GM12878 (cell line): ENCODE results near the gene NOL12. TPM values are rescaled to one million over a fixed set of nuclear protein-coding genes. Genes with fewer than 3 reads are reported as not detected.

Experiments
- ATAC-seq: fragments of 200-7000 bp; cut with Tn5 transposase; 3 replicates; pipeline ENCODE4 v1.9.1; 2020; ENCODE audit warnings: mild to moderate bottlenecking, moderate library complexity
- BruUV-seq: library from RNA; stranded (reverse); fragments of 400-500 nt; replicated peaks from 2 replicates; lab custom pipeline; 2021; lab: Mats Ljungman, UMichigan
- CTCF ChIA-PET: fragments of 300-600 bp; sonication (Branson Sonifier 250); formaldehyde crosslinking; extraction: SDS; loops from one replicate; lab custom pipeline; 2021; ENCODE audit warnings: inconsistent platforms; lab: Yijun Ruan, JAX
- POLR2A ChIA-PET: fragments of 350-600 bp; formaldehyde crosslinking; extraction: SDS; loops from one replicate; lab custom pipeline; 2021; ENCODE audit warnings: inconsistent platforms; lab: Charles Lee
- RAD21 ChIA-PET: fragments of 300-600 bp; sonication (Branson Sonifier 250); formaldehyde crosslinking; loops from one replicate; lab custom pipeline; 2023; ENCODE audit warnings: antibody characterized with exemption; ENCODE audit not compliant: unreplicated experiment; lab: Charles Lee
- SMC1A ChIA-PET: fragments of 300-600 bp; sonication (Branson Sonifier 250); formaldehyde crosslinking; loops from one replicate; lab custom pipeline; 2023; ENCODE audit not compliant: unreplicated experiment, uncharacterized antibody; lab: Charles Lee
- DNase-seq: peaks from one replicate; pipeline ENCODE4 v3.0.0-alpha.2; 2011; ENCODE audit warnings: low read depth, low spot score
- FAIRE-seq: peaks from 3 replicates; lab custom pipeline; 2011; peaks lifted over from hg19 to GRCh38; lab: Jason Lieb, UNC
- H2AFZ ChIP-seq: 2 replicates; pipeline ENCODE4 v1.6.0; 2011; ENCODE audit warnings: low read depth, low read length, control low read depth; ENCODE audit not compliant: control insufficient read depth
- H3K27ac ChIP-seq: 2 replicates; pipeline ENCODE4 v1.5.1; 2011; ENCODE audit warnings: control low read depth; ENCODE audit not compliant: control insufficient read depth, insufficient read depth
- H3K27me3 ChIP-seq, 2 experiments: replicated peaks in 1 of 2; 2 replicates each; pipeline versions ENCODE4 v1.6.0 to v1.6.1; 2011; ENCODE audit warnings: low read length in 1 of 2; ENCODE audit not compliant: control insufficient read depth in 2 of 2, insufficient read depth in 2 of 2
- H3K36me3 ChIP-seq, 2 experiments: 2 replicates each; pipeline ENCODE4 v1.5.1; 2011; ENCODE audit warnings: low read length in 1 of 2; ENCODE audit not compliant: control insufficient read depth in 2 of 2, insufficient read depth in 2 of 2
- H3K4me1 ChIP-seq: 2 replicates; pipeline ENCODE4 v1.6.1; 2011; ENCODE audit warnings: mild to moderate bottlenecking, low read length, moderate library complexity, mixed read lengths; ENCODE audit not compliant: control insufficient read depth, insufficient read depth
- H3K4me2 ChIP-seq: 2 replicates; pipeline ENCODE4 v1.6.0; 2011; ENCODE audit warnings: control low read depth; ENCODE audit not compliant: control insufficient read depth, insufficient read depth
- H3K4me3 ChIP-seq: fragments of 200-600 bp; sonication (generic); 2 replicates; pipeline ENCODE4 v1.5.1; 2016
- H3K79me2 ChIP-seq: 2 replicates; pipeline ENCODE4 v1.6.0; 2011; ENCODE audit warnings: low read length; ENCODE audit not compliant: control insufficient read depth, insufficient read depth
- H3K9ac ChIP-seq: 2 replicates; pipeline ENCODE4 v1.8.0; 2011; ENCODE audit warnings: low read length, control low read depth, mixed read lengths; ENCODE audit not compliant: control insufficient read depth, insufficient read depth
- H3K9me3 ChIP-seq: replicated peaks from 3 replicates; pipeline ENCODE4 v1.5.1; 2011; ENCODE audit warnings: mild to moderate bottlenecking, low read length; ENCODE audit not compliant: control insufficient read depth, insufficient read depth
- H4K20me1 ChIP-seq: 2 replicates; pipeline ENCODE4 v1.6.0; 2011; ENCODE audit not compliant: control insufficient read depth, insufficient read depth
- CHD1 ChIP-seq: IDR thresholded peaks from 2 replicates; pipeline ENCODE4 v1.6.1; 2012; ENCODE audit warnings: low read depth, low read length, improper control_type of control experiment
- DPF2 ChIP-seq: fragments of 450-650 bp; IDR thresholded peaks from 2 replicates; pipeline ENCODE4 v1.6.1; 2017; ENCODE audit warnings: mild to moderate bottlenecking
- EP300 ChIP-seq, 2 experiments: fragments of 150-350 bp in 1 of 2; IDR thresholded peaks; 2 replicates each; pipeline ENCODE4 v1.6.1; 2011 to 2012; ENCODE audit warnings: low read depth in 2 of 2, low read length in 2 of 2, borderline replicate concordance in 1 of 2, improper control_type of control experiment in 1 of 2, inconsistent platforms in 1 of 2; ENCODE audit not compliant: control insufficient read depth in 1 of 2
- ETV6 ChIP-seq, 2 experiments: fragments of 450-650 bp in 1 of 2; IDR thresholded peaks in 1 of 2; conservative IDR thresholded peaks in 1 of 2; 2 replicates each; pipeline ENCODE4 v1.6.1; 2014; ENCODE audit warnings: antibody characterized with exemption in 1 of 2, borderline replicate concordance in 1 of 2, low read depth in 1 of 2, mild to moderate bottlenecking in 1 of 2, moderate library complexity in 1 of 2
- EZH2 ChIP-seq: IDR thresholded peaks from 2 replicates; pipeline ENCODE4 v1.6.1; 2012; ENCODE audit warnings: low read depth, mild to moderate bottlenecking, control low read depth, inconsistent platforms, low read length, borderline replicate concordance; ENCODE audit not compliant: control insufficient read depth
- MEF2B ChIP-seq: fragments of 450-650 bp; IDR thresholded peaks from 2 replicates; pipeline ENCODE4 v1.6.1; 2018; ENCODE audit warnings: mild to moderate bottlenecking, moderate library complexity; ENCODE audit not compliant: partially characterized antibody, poor library complexity, severe bottlenecking
- MTA2 ChIP-seq: fragments of 450-650 bp; IDR thresholded peaks from 2 replicates; pipeline ENCODE4 v1.6.1; 2016; ENCODE audit warnings: low read depth, mild to moderate bottlenecking, moderate library complexity
- MXI1 ChIP-seq: fragments of 150-350 bp; IDR thresholded peaks from 2 replicates; pipeline ENCODE4 v1.6.1; 2011; ENCODE audit warnings: low read depth, mild to moderate bottlenecking, inconsistent platforms, low read length, improper control_type of control experiment
- NR2C2 ChIP-seq: IDR thresholded peaks from 2 replicates; pipeline ENCODE4 v1.6.1; 2011; ENCODE audit warnings: borderline replicate concordance, low read depth; ENCODE audit not compliant: control insufficient read depth, insufficient read length
- NR2F1 ChIP-seq: fragments of 450-650 bp; conservative IDR thresholded peaks from 2 replicates; pipeline ENCODE4 v1.6.1; 2017; ENCODE audit warnings: mild to moderate bottlenecking
- SIX5 ChIP-seq: IDR thresholded peaks from 2 replicates; pipeline ENCODE4 v1.6.1; 2011; ENCODE audit warnings: mild to moderate bottlenecking, low read depth, low read length, moderate library complexity; ENCODE audit not compliant: severe bottlenecking
- SMAD1 ChIP-seq: fragments of 450-650 bp; IDR thresholded peaks from 2 replicates; pipeline ENCODE4 v1.6.1; 2018; ENCODE audit warnings: mild to moderate bottlenecking, low read depth; ENCODE audit not compliant: partially characterized antibody
- SMARCA5 ChIP-seq: fragments of 450-650 bp; IDR thresholded peaks from 2 replicates; pipeline ENCODE4 v1.6.1; 2017; ENCODE audit warnings: mild to moderate bottlenecking
- STAT3 ChIP-seq: IDR thresholded peaks from 2 replicates; pipeline ENCODE4 v1.6.1; 2011; ENCODE audit warnings: low read depth, low read length, improper control_type of control experiment
- ZNF207 ChIP-seq: fragments of 450-650 bp; IDR thresholded peaks from 2 replicates; pipeline ENCODE4 v1.6.1; 2014; ENCODE audit warnings: antibody characterized with exemption, mild to moderate bottlenecking, borderline replicate concordance
- ZNF622 ChIP-seq: fragments of 450-650 bp; IDR thresholded peaks from 2 replicates; pipeline ENCODE4 v1.6.1; 2017; ENCODE audit warnings: mild to moderate bottlenecking, inconsistent platforms
- WGBS: methylation state at CpG from one replicate; pipeline ENCODE4 v1.1.6; 2016; ENCODE audit warnings: low lambda C conversion rate; ENCODE audit not compliant: insufficient replicate concordance, insufficient coverage; ENCODE audit errors: missing lambda C conversion rate; 5-methylcytosine and 5-hydroxymethylcytosine counted together
- in situ Hi-C: fragments of 300-500 bp; cut with MboI; formaldehyde crosslinking; loops from 9 replicates; pipeline ENCODE4 v1.14.3; 2018; ENCODE audit warnings: mixed read lengths
- intact Hi-C: fragments of 100-400 bp; cut with micrococcal nuclease; formaldehyde crosslinking; loops from one replicate; pipeline ENCODE4 v1.14.2; 2022; ENCODE audit not compliant: unreplicated experiment
- polyA plus RNA-seq, 11 experiments: library from polyadenylated mRNA; depleted of rRNA in 4 of 11; unstranded in 6 of 11; stranded (reverse) in 5 of 11; fragments of >200 nt; fragmentation: Nextera tagmentation in 4 of 11; fragmentation: Illumina TruSeq in 1 of 11; extraction: Ambion mirVana in 4 of 11; extraction: Trizol in 1 of 11; gene quantifications; 1 replicate in 1 of 11; 2 replicates in 10 of 11; pipeline versions ENCODE4 v1.2.1 to v1.2.3, GENCODE V29; 2011 to 2016; ENCODE audit warnings: inconsistent platforms in 2 of 11, missing spikeins in 2 of 11, low read depth in 1 of 11
- total RNA-seq, 4 experiments: library from RNA; depleted of rRNA in 3 of 4; stranded (reverse); fragments of >200 nt in 3 of 4; fragmentation: Illumina TruSeq in 1 of 4; extraction: Trizol in 1 of 4; gene quantifications; 2 replicates each; pipeline versions ENCODE4 v1.2.1 to v1.2.3, GENCODE V29; 2013 to 2021
- TF ChIP-seq, protein P1 (sequence below): fragments of 450-650 bp; IDR thresholded peaks from 2 replicates; pipeline ENCODE4 v1.6.1; 2017; ENCODE audit warnings: antibody characterized with exemption, mild to moderate bottlenecking, moderate library complexity
- TF ChIP-seq, protein P2 (sequence below): fragments of 450-650 bp; IDR thresholded peaks from 2 replicates; pipeline ENCODE4 v1.6.1; 2017; ENCODE audit warnings: borderline replicate concordance
- TF ChIP-seq, protein P3 (sequence below): fragments of 450-650 bp; IDR thresholded peaks from 2 replicates; pipeline ENCODE4 v1.6.1; 2017; ENCODE audit warnings: mild to moderate bottlenecking

Gene NOL12
- total and polyA plus RNA-seq, 10 of the 15 experiments (the other 5 are each of a cell fraction or from before 2014, with no cell fraction given): 3.3 to 69.4 (median 41.1) TPM

DNA sequence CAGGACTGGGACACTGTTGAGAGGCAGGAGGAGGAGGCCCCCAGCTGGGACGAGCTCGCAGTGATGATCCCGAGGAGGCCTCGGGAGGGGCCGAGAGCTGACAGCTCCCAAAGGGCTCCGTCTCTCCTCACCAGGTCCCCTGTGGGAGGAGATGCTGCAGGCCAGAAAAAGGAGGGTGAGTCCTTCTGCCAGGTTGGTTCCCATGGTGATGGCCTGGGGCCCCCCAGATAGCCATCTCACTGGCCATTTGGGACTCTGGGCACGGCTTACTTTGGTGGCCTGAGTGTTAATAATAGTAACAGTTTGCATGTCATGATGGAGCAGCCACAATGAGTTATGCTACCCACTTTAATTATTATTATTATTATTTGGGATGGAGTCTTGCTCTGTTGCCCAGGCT, 29.6 kb downstream of the NOL12 start:
- Histone ChIP-seq H3K4me1 (no peaks in the 10 kb centered on the region), H2AFZ (no peak overlapping the region), H4K20me1 (no peaks in the 10 kb centered on the region), H3K9ac (no peak overlapping the region), H3K79me2 (no peaks in the 10 kb centered on the region), H3K27ac (no peak overlapping the region), H3K9me3 (no peaks in the 10 kb centered on the region), H3K27me3 (no peaks in the 10 kb centered on the region), H3K36me3 (no peaks in the 10 kb centered on the region), H3K4me2 (no peak overlapping the region), H3K4me3 (no peak overlapping the region)
- ATAC-seq: no peak
- no peak for FAIRE-seq
- TF ChIP-seq SMARCA5 (no peak), MXI1 (no peak), ZNF622 (no peak), ZNF207 (no peak), SMAD1 (no peak), CHD1 (no peak), EZH2 (no peak), ETV6 (conservative IDR thresholded peaks at IDR 0.05 in 1 of 2, IDR thresholded peaks at IDR 0.05 in 1 of 2; ENCODE audit: borderline replicate concordance in 1 of 2, low read depth in 1 of 2) (no peak), NR2C2 (no peak), MEF2B (no peak), SIX5 (no peak), DPF2 (no peak), EP300 (IDR thresholded peaks at IDR 0.05; ENCODE audit: borderline replicate concordance in 1 of 2, control insufficient read depth in 1 of 2, low read depth in 2 of 2, low read length in 2 of 2) (no peak), MTA2 (no peak), STAT3 (no peak), NR2F1 (no peak)
- TF ChIP-seq, protein P1, sequence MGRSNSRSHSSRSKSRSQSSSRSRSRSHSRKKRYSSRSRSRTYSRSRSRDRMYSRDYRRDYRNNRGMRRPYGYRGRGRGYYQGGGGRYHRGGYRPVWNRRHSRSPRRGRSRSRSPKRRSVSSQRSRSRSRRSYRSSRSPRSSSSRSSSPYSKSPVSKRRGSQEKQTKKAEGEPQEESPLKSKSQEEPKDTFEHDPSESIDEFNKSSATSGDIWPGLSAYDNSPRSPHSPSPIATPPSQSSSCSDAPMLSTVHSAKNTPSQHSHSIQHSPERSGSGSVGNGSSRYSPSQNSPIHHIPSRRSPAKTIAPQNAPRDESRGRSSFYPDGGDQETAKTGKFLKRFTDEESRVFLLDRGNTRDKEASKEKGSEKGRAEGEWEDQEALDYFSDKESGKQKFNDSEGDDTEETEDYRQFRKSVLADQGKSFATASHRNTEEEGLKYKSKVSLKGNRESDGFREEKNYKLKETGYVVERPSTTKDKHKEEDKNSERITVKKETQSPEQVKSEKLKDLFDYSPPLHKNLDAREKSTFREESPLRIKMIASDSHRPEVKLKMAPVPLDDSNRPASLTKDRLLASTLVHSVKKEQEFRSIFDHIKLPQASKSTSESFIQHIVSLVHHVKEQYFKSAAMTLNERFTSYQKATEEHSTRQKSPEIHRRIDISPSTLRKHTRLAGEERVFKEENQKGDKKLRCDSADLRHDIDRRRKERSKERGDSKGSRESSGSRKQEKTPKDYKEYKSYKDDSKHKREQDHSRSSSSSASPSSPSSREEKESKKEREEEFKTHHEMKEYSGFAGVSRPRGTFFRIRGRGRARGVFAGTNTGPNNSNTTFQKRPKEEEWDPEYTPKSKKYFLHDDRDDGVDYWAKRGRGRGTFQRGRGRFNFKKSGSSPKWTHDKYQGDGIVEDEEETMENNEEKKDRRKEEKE: no peak
- TF ChIP-seq, protein P2, sequence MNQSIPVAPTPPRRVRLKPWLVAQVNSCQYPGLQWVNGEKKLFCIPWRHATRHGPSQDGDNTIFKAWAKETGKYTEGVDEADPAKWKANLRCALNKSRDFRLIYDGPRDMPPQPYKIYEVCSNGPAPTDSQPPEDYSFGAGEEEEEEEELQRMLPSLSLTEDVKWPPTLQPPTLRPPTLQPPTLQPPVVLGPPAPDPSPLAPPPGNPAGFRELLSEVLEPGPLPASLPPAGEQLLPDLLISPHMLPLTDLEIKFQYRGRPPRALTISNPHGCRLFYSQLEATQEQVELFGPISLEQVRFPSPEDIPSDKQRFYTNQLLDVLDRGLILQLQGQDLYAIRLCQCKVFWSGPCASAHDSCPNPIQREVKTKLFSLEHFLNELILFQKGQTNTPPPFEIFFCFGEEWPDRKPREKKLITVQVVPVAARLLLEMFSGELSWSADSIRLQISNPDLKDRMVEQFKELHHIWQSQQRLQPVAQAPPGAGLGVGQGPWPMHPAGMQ: no peak
- TF ChIP-seq, protein P3, sequence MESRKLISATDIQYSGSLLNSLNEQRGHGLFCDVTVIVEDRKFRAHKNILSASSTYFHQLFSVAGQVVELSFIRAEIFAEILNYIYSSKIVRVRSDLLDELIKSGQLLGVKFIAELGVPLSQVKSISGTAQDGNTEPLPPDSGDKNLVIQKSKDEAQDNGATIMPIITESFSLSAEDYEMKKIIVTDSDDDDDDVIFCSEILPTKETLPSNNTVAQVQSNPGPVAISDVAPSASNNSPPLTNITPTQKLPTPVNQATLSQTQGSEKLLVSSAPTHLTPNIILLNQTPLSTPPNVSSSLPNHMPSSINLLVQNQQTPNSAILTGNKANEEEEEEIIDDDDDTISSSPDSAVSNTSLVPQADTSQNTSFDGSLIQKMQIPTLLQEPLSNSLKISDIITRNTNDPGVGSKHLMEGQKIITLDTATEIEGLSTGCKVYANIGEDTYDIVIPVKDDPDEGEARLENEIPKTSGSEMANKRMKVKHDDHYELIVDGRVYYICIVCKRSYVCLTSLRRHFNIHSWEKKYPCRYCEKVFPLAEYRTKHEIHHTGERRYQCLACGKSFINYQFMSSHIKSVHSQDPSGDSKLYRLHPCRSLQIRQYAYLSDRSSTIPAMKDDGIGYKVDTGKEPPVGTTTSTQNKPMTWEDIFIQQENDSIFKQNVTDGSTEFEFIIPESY: no peak
- 83% methylated on average over 7 of the region's 7 CpGs for WGBS
- ChIA-PET SMC1A (no interaction called here), RAD21 (no interaction called here), CTCF (interaction anchor here (1.0 kb wide), 1 partner anchor 12 kb away, joined by 3 read pairs; no protein-coding TSS in a partner anchor), POLR2A (no interaction called here)
- DNase-seq: no peak
- no TSS peak for BruUV-seq
- intact Hi-C loops: no loop called here
- in situ Hi-C loops: no loop called here
